GM19467 (cell line): ENCODE data around the gene DCDC1.

ENCODE experiments used
- ATAC-seq: cut with Tn5 transposase; IDR thresholded peaks from one replicate; pipeline ENCODE4 v1.9.1; 2021; ENCODE audit warnings: mild to moderate bottlenecking, moderate library complexity; ENCODE audit not compliant: unreplicated experiment

DCDC1 gene

DNA sequence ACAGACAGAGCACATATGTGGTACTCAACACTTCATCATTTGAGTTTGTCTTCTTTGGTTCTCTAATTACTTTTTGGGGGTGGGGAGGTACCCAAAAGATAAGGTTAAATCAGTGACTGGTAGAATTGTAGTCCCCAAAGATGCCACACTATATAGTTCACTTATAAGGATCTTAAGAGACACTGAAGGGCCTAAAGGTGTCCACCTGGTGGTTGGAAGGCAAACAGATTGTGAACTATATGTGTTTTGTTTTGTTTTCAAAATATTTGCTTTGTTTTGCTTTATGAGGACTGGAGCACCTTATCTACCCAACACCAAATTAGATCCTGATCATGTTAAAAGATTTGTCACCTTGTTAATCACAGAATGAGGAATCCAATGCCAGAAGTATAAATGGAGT is 136.1 kb downstream of the DCDC1 start:
- ATAC-seq: no peak

DNA sequence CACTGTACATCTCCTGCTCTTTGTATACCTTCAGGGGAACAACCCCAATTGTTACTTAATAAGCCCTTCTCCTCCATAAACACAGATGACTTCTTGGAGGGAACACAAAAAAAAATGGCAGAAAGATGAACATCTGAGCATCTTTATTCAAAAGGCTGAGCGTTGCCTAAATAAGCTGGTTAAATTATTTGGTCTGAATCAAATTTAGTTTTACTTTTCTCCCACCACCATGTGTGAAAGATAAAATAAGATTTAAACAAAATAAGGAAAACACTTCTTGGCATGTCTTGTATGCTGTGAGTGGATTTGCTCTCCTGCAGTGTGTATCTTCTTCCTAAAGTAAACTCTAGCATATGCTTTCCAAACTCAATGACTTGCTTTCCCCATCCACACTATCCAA is 137.9 kb downstream of the DCDC1 start:
- ATAC-seq: no peak

DNA sequence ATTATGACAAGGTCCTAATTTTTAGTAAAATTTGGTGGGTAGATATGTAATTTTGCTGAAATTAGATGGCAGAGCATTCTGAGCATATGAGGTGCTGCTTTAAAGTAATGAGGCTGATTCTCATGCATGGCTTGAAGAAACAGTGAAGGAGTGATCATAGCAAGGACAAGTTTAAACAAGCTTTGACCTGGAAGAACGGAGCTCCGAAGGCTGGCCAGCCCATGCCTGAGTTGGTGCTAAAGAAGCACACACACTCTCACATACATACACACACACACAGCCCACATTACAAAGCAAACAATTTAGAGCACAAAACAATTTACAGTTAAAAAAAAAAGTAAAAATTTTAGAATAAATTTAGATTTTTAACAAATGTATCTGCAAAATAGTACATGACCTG is 150.7 kb downstream of the DCDC1 start:
- ATAC-seq: no peak

DNA sequence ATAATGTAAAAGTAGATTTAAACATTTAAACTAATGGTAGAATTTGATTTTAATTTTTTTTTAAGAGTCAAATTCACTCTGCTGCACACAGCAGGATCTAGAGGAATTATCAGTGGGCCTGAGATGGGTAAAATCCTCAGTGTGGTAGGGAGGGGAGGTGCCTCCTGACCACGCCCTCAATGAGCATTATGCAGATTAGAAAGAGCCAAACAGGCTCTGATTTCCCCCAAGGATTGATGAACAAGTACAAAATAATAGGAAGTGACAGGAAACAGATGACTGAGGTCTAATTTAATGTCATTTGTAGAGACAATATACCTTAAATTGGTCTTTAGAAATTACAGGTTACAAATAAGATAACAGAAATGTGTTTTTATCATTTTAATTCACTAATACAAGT is 155.2 kb downstream of the DCDC1 start:
- no peak for ATAC-seq

DNA sequence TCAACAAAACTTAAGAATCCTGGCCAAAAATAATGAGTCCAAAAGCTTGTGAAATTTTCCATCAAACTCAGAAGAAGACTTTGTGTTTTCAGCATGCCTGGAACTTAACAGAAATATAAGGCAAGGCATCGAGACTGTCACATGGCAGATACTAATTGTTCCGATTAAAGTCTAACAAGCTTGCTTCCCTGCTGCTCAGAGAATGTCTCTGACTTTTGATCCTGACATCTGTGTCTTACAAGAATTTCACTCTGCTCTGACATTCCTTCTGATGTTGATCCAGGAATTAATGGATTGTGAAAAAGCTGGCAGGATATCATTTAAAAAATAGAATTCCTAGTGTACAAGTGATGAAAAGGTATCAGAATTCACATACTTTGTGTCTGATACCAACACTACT is 170.2 kb downstream of the DCDC1 start:
- no peak for ATAC-seq

DNA sequence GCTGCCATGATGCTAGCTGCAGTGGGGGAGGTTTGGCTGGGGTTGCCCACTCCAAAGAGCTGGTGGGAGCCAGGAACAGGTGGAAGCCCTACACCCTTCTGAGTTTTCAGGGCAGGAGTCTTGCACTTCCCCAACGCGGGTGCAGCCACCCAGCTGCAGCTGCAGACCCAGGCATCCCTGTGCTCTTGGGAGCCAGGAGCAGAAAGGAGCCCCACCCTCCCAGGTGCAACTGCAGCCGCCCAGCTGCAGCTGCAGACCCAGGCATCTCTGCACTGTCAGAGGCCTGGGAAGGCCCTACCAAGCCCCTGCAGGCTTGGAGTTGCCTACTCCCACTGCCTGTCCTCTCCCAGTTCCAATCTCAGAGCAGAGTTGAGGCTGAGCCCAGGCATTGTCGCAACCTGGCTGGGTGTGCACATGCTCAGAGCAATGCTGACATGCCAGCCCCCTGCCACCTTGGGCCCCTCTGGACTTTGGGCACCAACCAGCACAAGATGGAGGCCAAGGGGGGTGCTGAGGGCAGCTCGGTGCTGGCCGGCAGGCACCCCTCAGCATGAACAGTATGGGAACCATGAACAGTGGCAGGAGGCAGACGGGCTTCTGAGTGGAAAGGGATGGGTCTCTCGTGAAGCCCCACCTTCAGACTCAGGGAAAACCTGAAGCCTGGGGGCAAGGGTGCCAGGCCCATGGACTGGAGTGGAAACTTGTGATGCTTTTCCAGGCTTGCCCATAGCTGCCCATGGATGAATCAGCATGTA is 195.4 kb downstream of the DCDC1 start:
- no peak for ATAC-seq

DNA sequence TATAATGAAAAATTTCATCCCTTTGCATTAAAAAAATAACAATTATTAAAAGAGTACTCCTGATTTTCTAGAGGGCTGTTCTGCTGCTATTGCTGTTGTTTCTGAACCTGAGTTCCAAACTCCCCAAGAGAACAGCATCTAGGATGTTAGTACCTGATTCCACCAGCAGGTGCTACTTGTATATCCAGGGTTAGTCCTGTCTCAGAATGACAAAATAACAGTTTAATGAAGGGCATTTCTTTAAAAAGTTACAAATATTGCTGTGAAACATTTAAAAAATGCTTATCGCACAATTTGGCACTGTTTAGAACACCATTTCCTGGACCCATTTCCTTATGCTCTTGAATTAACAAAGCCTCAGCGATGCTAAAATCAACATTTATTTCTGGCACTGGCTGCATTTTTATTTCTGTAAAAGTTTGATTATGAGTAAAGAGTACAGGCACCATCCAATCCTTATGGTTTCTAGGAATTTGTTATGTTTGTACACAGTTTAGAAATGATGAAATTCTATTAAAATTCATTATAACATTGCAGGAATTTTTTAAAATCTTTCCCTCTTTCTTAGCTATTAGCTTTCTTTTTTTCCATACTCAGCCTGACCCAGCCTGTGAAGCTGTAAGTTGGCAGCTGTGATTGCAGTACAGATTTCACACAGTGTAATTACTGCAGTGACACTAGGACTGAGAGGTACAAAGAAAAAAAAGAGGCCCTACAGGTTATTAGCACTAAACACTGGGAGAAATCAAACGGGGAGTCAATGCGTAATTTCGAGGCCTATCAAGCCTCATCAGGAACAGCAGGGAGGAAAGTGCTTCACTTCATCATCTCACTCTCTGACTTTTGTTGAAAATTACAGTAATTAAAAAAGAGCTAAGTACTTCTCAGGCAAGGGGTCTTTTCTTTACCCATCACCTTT is 208.8 kb downstream of the DCDC1 start:
- ATAC-seq: no peak

DNA sequence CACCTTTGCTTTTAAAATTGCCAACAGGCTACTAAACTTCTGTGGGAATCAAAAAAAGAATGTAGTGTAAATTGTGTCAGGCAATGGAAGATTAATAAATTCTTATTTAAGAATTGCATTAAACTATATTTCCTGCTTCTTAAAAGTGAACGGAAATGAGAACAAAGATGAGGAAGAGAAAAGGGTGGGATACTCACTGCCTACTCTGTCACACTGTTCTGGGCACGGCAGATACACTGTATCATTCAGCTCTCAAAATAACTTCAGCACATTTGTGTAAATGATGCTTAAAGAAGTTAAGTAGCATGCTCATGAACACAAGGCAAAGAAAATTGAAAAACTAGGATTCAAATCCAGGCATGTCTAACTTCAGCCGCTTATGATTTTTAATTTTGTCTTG is 218.7 kb downstream of the DCDC1 start:
- ATAC-seq: no peak

DNA sequence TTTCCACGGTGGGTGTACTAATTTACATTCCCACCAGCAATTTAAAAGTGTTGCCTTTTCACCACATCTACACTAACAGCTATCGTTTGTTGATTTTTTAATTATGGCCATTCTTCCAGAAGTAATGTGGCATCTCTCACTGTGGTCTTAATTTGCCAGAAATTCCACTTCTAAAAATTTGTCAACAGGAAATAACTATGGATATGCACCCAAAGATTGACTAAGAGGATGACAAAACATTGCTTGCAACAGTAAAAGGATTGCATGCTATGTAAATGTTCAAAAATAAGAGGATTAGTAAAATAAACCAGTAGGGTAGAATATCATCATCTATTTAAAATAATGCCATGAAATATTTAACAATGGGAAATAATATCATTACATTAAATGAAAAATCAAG is 219.5 kb downstream of the DCDC1 start:
- no peak for ATAC-seq

DNA sequence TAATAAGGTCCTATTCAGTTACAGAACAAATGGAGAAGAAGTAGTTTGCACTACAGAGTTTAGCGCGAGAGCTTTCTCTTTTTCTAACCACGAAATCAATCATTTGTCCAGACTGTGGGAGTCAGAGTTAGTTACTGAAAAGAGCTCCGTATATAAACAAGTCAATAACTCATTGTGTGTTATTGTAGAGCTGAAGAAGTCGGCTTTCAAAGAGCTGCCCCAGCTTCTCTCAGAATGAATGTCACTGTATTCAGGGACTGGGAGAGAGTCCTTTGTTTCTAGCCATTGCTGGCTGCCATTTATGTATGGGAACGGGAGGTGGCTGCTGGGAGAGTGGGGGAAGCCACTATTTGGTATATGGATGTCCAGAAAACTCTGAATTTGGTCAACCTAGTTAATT is 227.8 kb downstream of the DCDC1 start:
- no peak for ATAC-seq

DNA sequence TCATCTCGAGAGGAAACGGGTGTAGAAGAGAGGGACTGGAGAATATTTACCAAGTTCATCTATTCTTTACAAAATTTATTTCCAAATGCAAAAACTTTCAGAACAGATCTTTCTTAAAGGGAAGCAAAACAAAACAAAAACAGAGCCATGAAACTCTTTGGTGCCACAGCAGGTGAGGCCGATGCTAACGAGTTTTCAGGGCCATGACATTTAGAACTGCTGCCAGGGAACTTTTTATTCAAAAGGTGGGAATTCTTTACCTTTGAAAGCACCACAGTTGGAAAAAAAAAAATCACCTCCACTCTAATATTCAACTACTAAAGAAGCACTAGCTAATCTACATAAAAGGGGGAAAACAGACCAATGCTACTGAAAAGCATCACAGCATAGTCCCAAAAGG is 230.1 kb downstream of the DCDC1 start:
- no peak for ATAC-seq

DNA sequence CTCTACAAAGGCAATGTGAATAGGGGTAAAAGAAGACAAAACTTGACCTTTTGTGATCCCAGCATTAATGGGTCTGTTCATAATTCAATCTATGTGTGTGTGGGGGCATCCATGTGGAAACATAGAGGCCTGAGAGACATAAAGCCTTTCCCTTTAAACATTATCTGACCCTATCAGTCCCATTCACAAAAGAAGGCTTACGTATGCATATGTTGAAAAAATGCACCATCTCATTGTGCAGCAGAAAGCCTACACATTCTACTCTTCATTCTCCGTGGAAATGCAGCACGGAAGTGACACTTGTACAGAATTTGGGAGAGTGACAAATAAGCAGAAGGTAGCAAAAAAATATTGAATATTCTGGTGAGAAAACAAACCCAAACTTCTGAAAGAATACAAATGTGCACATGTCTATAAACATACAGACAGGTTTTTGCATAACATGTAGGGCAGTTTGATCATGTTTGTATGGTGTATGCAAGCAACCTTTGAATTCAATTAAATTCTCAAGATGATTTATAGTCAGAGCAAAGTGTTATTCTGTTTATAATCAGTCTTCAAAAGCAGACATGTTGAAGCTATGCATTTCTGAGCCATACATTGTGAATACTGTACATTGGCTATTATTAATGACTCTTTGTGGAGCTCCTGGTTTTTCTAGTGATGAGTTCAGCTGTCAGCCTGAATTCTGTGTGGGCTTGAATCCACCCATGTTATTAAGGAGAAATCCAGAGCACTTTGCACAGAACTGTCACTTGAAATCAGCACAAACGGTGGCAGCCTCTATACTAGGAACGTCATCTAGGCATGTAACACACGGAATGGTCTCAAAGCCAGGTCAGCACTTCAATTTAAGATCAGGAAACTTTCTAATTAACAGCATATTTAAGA is 236.8 kb downstream of the DCDC1 start:
- no peak for ATAC-seq

DNA sequence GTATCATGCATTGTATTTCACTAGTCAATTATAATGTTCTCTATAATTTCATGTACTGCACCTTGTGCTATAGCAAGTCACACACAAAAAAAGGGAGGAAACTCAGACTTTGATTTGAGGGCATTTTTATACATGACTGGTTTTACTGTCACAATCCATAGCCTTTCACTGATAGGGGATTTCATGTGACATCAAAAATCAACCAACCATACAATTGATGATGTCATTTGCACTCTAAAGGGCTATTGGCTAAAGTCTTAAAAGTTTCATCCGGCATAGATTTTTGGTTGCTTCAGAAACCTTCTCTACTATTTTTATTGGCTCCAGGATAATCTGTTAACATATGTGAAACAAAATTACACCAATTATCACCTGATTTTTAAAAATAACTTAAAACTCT is 237.8 kb downstream of the DCDC1 start:
- ATAC-seq: no peak

DNA sequence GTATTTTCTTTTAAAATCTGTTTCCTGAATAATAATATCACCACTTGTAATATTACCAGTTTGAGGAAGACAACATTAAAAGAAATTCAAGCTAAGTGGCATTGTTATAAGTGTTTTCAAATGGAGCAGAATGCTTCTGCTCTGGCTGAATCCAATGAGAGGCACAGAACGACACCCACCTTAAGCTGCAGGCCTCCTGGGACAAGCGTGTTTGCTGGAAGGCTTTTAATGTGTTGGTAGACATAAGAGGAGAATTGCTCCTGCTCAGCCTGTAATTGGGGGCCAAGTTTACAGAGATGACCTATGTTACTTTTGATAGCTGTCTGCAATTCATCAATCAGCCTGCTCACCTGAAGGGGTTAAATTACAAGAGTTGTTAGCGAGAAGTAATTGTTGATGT is 242.2 kb downstream of the DCDC1 start:
- ATAC-seq: no peak

DNA sequence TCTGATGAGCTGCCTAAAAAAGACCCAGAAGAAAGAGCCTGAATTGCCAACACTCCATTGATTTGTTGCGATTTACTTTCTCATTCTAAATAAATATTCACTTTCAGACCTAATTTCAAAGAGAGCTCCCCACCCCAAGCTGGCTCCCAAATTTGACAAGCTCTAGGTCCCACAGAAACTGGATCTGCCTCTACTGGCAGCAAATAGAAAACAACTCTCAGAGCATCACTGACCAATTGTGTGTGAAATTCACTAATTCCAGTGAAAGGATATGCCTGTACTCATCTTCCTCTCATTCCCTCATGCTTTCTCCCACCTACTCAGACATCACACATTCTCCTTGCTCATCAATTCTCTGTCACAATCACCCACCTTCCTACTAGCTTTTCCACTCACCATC is 249.1 kb downstream of the DCDC1 start:
- no peak for ATAC-seq

DNA sequence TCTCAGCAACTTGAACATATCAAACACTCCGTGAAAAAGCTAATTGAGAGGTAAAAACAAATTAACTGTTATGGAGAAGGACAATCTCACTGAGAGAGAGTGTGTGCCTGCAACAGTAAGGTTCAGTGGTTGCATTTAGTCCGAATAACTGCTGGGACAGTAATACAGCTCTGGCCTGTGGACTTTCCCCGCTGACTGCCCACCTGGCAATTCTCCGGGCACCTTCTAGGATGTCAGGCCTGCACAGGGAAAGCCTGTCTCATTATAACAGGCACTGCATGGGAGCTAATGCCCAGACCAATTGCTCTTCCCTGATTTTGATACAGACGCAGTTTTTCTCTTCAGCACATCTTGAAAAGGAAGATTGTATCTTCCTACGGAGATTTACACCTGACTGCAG is 251.0 kb downstream of the DCDC1 start:
- no peak for ATAC-seq

DNA sequence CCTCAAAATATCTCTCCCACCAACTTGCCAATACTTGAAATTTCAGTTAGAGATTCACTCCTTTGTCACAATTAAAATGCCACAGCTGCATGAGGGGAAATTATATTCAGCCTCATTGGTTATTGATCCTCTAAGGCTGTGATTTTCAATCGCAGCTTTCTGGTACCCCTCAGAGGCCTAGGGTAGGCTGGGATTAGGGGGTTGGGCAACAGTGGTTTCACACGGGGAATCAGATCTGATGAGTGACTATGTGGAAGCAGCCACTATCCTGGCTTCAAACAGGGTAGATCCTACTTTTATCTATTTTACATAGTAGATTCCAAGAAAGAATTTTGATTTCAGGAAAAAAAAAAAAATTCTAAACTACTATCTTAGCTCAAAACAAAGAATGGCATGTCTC is 252.5 kb downstream of the DCDC1 start:
- no peak for ATAC-seq

DNA sequence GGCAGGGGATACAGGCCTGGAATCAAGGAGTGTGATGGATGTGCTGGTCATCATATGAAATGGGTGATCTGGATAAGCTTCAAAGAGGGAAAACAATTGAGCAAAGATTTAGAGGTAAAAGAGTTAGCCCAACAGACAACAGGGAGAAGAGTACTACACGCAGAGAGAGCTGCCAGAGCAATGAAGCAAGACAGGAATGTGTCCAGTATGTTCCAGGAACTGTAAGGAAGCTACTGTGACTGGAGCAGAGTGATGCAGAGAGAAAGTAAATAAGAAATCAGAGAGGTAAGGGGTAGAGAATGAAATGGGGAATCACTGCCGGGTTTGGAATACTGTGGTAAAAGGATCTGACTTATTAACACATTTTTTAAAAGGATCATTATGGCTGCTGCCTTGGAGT is 255.1 kb downstream of the DCDC1 start:
- ATAC-seq: no peak

DNA sequence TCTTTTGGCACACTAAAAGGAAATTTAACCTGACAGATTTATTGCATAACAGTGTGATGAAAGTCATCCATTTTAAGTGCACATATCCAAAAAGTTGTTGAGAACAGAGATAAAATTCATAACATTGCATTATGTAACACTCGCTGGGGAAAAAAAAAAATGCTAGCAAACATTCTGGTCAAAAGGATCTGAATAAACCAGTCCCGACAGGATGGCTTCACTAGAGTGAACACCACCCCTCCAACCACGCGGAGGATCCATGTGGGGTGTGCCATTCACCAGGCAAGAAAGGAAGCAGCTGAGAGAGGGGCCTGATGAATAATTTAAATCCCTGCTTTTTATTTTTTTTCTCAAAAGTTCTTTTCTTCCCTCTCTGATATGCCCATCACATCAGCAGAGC is 258.7 kb downstream of the DCDC1 start:
- ATAC-seq: no peak

DNA sequence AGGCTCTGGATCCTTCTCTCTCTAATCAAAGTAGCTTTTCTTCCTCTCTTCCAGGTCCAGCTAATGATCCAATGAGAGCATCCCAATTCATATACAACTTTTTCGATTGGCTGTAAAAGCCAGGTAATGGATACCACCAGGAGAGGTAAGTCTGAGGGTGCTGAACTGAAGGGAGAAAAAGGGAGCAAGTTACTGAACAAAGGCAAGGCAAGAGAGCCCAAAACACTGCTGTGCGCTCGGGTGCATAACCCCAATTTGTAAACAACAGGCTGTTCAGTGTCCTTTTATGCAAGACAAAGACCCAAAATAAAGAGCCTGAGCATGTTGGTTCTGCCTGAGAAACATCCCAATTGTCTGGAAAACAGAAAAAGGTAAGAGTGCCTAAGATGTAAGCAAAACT is 260.1 kb downstream of the DCDC1 start:
- ATAC-seq: no peak

DNA sequence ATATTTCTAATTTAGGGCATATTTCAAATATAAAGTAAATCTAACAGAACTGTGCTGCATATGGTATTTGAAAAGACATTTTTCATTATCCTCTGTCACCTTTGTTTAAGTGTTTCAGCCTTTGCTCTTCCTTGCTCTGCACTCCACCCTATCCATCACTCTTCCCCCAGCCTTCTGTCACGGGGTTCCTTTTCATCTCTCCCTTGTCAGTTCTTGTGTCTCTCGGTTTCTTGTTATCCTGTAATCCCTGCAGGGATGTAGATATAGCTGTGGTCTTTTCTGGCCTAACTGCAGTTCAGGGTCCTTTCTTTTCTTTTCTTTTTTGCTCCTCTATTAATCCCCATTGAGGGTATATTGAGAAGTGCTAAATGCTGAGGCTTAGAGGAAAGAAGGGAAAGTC is 261.9 kb downstream of the DCDC1 start:
- no peak for ATAC-seq
